SU-DHL-6 (cell line): ENCODE results near the gene KRT82.

ENCODE experiments used
- EZH2phosphoT487 ChIP-seq: fragments of 200-600 bp; sonication (generic), shearing (Covaris generic); conservative IDR thresholded peaks from 2 replicates; pipeline ENCODE4 v1.6.1; 2018; ENCODE audit warnings: mild to moderate bottlenecking, antibody characterized with exemption, low read length, moderate library complexity, mixed read lengths
- TF ChIP-seq, protein P1 (sequence below): fragments of 200-600 bp; sonication (generic); IDR thresholded peaks from one replicate; pipeline ENCODE4 v1.5.1; 2017; ENCODE audit warnings: antibody characterized with exemption, mild to moderate bottlenecking, low read length, moderate library complexity; ENCODE audit not compliant: insufficient read depth, poor library complexity, severe bottlenecking

DNA sequence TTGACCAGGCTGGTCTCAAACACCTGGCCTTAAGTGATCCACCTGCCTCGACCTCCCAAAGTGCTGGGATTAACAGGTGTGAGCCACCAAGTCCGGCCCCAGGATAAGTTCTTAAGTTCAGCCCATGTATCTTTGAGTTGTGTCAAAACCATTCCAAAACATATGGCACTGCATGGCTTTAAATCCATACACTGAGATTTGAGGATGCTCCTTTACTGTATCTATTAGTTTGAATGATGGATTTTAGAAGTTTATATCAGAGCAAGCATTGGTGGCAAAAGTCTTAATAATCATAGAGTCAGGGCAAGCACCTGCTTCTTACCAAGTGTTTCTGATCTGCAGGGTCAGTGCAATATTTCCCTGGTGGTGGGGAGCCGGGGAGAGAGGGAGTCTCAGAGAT is 39.7 kb upstream of the KRT82 start:
- TF ChIP-seq, protein P1, sequence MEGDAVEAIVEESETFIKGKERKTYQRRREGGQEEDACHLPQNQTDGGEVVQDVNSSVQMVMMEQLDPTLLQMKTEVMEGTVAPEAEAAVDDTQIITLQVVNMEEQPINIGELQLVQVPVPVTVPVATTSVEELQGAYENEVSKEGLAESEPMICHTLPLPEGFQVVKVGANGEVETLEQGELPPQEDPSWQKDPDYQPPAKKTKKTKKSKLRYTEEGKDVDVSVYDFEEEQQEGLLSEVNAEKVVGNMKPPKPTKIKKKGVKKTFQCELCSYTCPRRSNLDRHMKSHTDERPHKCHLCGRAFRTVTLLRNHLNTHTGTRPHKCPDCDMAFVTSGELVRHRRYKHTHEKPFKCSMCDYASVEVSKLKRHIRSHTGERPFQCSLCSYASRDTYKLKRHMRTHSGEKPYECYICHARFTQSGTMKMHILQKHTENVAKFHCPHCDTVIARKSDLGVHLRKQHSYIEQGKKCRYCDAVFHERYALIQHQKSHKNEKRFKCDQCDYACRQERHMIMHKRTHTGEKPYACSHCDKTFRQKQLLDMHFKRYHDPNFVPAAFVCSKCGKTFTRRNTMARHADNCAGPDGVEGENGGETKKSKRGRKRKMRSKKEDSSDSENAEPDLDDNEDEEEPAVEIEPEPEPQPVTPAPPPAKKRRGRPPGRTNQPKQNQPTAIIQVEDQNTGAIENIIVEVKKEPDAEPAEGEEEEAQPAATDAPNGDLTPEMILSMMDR: no peak
- no peak for TF ChIP-seq EZH2phosphoT487
